Dendritic cell treated with granulocyte-macrophage colony-stimulating factor and Interleukin-4, amounts not matched to agents 40 ng/mL and 50 ng/mL, for 4 days (primary cell): Measurements from ENCODE around the gene MYBPC3.
A peak's percentile ranks its signal among the peaks of the same experiment; 100 is the strongest.

Source experiments
- H3K27ac Mint-ChIP-seq: one replicate; pipeline ENCODE4 v1.8.0; 2022; ENCODE audit warnings: mild to moderate bottlenecking, mixed read lengths
- H3K27me3 Mint-ChIP-seq: one replicate; pipeline ENCODE4 v1.8.0; 2022; ENCODE audit warnings: mild to moderate bottlenecking, mixed read lengths
- H3K36me3 Mint-ChIP-seq: one replicate; pipeline ENCODE4 v1.8.0; 2022; ENCODE audit warnings: low read depth, mixed read lengths
- H3K4me1 Mint-ChIP-seq: one replicate; pipeline ENCODE4 v1.8.0; 2022; ENCODE audit warnings: low read depth, mixed read lengths
- H3K4me3 Mint-ChIP-seq: one replicate; pipeline ENCODE4 v1.8.0; 2022; ENCODE audit warnings: mild to moderate bottlenecking, moderate library complexity, mixed read lengths
- H3K9me3 Mint-ChIP-seq: one replicate; pipeline ENCODE4 v1.8.0; 2022; ENCODE audit warnings: mixed read lengths
- intact Hi-C: fragments of 100-400 bp; cut with micrococcal nuclease; formaldehyde crosslinking; loops from one replicate; pipeline ENCODE4 v1.15.0; 2022

MYBPC3 gene

GRCh38 chr11:47357985-47358730 lies 5.7 kb upstream of the MYBPC3 start:
- intact Hi-C loops: no loop called here
- Mint-ChIP-seq H3K27me3 (no peaks in the 10 kb centered on the region), H3K9me3 (no peaks in the 10 kb centered on the region), H3K27ac (no peak overlapping the region), H3K36me3 (peaks cover 5% of the 10 kb centered on the region), H3K4me3 (no peak overlapping the region), H3K4me1 (peaks cover 12% of the 10 kb centered on the region)

- Mint-ChIP-seq H3K4me3 (no peak overlapping the region), H3K27ac (no peak overlapping the region), H3K4me1 (peaks cover 12% of the 10 kb centered on the region), H3K27me3 (no peaks in the 10 kb centered on the region), H3K36me3 (peaks cover 7% of the 10 kb centered on the region), H3K9me3 (no peaks in the 10 kb centered on the region)
- intact Hi-C loops: no loop called here
Measured at GRCh38 chr11:47356998-47357329, 4.5 kb upstream of the MYBPC3 start.

DNA sequence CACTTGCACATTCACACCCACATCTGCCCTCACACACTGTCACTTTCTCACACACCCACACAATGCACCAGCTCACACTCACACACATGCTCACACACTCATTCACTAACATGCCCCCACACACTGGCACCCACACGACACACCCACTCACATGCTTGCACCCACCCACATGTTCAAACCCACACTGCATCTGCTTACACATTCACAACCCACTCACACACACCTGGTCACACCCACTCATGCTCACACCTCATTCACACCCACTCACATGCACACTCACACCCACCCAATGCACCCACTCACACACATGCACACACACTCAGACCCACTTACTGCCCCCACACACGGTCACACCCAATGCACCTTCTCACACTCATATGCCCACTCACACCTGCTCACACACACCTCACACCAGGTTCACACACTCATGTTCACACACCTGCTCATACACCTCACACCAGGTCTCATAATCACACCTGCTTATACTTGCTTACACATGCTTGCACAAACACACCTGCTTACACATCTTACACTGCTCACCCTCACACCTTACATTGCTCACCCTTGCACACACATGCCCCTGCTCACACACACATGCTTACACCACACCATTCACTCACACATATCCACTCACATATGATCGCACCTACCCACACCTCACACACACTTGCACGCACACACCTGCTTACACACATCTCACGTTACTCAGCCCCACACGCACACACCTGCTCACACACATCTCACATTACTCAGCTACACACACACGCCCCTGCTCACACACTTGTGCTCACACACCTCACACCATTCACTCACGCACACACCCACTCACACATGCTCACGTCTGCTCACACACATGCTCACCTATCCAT lies 3.9 kb upstream of the MYBPC3 start:
- Mint-ChIP-seq H3K4me3 (no peak overlapping the region), H3K27ac (no peak overlapping the region), H3K36me3 (peaks cover 7% of the 10 kb centered on the region), H3K9me3 (no peaks in the 10 kb centered on the region), H3K4me1 (peaks cover 6% of the 10 kb centered on the region), H3K27me3 (no peaks in the 10 kb centered on the region)
- intact Hi-C loops: no loop called here

GRCh38 chr11:47355283-47356128 lies 3.0 kb upstream of the MYBPC3 start:
- no peaks in the 10 kb centered on the region for H3K9me3 Mint-ChIP-seq
- peaks cover 4% of the 10 kb centered on the region for H3K4me1 Mint-ChIP-seq
- no peak overlapping the region for H3K27ac Mint-ChIP-seq
- H3K4me3 Mint-ChIP-seq: no peak overlapping the region
- no peaks in the 10 kb centered on the region for H3K27me3 Mint-ChIP-seq
- peaks cover 13% of the 10 kb centered on the region for H3K36me3 Mint-ChIP-seq
- intact Hi-C loops: no loop called here

- no peaks in the 10 kb centered on the region for H3K9me3 Mint-ChIP-seq
- no peaks in the 10 kb centered on the region for H3K27me3 Mint-ChIP-seq
- peaks cover 4% of the 10 kb centered on the region for H3K4me1 Mint-ChIP-seq
- intact Hi-C loops: no loop called here
- no peak overlapping the region for H3K4me3 Mint-ChIP-seq
- no peak overlapping the region for H3K27ac Mint-ChIP-seq
- peaks cover 18% of the 10 kb centered on the region for H3K36me3 Mint-ChIP-seq
Measured at GRCh38 chr11:47354913-47355282, 2.4 kb upstream of the MYBPC3 start.

GRCh38 chr11:47353978-47354774 lies 1.7 kb upstream of the MYBPC3 start:
- H3K4me3 Mint-ChIP-seq: no peak overlapping the region
- no peak overlapping the region for H3K27ac Mint-ChIP-seq
- peaks cover 25% of the 10 kb centered on the region for H3K36me3 Mint-ChIP-seq

GRCh38 chr11:47351156-47352126 lies 1.1 kb downstream of the MYBPC3 start:
- Mint-ChIP-seq H3K27ac (peak overlapping the region; percentile 38), H3K4me1 (peaks cover 4% of the 10 kb centered on the region), H3K4me3 (no peak overlapping the region), H3K36me3 (peaks cover 47% of the 10 kb centered on the region), H3K27me3 (no peaks in the 10 kb centered on the region), H3K9me3 (no peaks in the 10 kb centered on the region)
- intact Hi-C loops: no loop called here

More at GRCh38 chr11:47353978-47354774, 1.7 kb upstream of the MYBPC3 start:
- no peaks in the 10 kb centered on the region for H3K27me3 Mint-ChIP-seq
- intact Hi-C loops: no loop called here
- no peaks in the 10 kb centered on the region for H3K9me3 Mint-ChIP-seq
- peaks cover 4% of the 10 kb centered on the region for H3K4me1 Mint-ChIP-seq

- H3K27me3 Mint-ChIP-seq: no peaks in the 10 kb centered on the region
- H3K4me1 Mint-ChIP-seq: peaks cover 4% of the 10 kb centered on the region
- intact Hi-C loops: no loop called here
- H3K27ac Mint-ChIP-seq: peak overlapping the region; percentile 38
- peaks cover 59% of the 10 kb centered on the region for H3K36me3 Mint-ChIP-seq
- H3K4me3 Mint-ChIP-seq: no peak overlapping the region
- H3K9me3 Mint-ChIP-seq: no peaks in the 10 kb centered on the region
Measured at GRCh38 chr11:47350315-47350714, 2.2 kb downstream of the MYBPC3 start.

DNA sequence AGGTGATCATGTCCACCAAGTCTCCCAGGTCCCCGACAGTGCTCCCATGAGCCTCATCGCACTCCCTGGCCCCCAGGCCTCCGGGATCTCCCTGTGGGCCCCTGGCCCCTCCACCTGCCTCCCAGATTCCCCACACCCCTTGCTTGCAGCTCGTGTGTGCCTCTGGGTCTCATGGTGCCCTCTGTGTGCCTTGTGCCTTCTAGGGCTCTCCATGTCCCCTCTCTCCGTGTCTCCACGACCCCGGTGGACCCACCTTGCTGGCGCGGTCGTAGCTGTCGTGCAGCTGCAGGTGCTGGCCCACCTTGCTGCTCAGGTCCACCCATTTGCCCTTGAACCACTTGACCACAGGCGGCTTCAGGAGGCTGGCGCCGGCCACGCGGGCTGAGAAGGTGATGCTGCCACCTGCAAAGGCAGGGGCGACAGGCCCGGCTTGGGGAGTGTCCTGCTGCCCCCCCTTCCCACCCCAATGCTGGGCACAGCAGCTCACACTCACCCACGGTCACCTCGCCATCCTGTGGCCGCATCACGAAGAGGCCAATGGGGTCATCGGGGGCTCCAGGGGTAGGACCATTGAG lies 2.9 kb downstream of the MYBPC3 start:
- Mint-ChIP-seq H3K36me3 (peaks cover 64% of the 10 kb centered on the region), H3K27me3 (no peaks in the 10 kb centered on the region), H3K4me1 (peaks cover 4% of the 10 kb centered on the region), H3K27ac (no peak overlapping the region), H3K9me3 (no peaks in the 10 kb centered on the region), H3K4me3 (no peak overlapping the region)
- intact Hi-C loops: no loop called here

DNA sequence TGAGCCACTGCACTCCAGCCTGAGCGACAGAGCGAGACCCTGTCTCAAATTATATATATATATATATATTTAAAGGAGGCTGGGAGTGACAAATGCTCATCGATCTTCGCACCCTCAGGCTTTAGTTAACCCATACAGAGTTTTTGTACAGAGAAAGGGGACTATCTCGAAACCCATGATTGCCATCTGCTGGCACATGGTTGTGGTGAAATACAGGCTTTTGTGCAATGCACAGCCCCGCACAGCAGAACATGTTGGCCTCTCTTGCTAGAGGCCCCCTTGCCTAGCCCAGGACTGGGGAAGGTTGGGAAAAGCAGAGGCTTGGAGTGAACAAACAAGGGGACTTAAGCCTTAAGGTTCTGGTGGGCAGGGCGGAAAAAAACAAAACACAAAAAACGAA lies 3.6 kb downstream of the MYBPC3 start:
- Mint-ChIP-seq H3K9me3 (no peaks in the 10 kb centered on the region), H3K4me1 (peaks cover 4% of the 10 kb centered on the region), H3K27me3 (no peaks in the 10 kb centered on the region), H3K36me3 (peaks cover 69% of the 10 kb centered on the region), H3K4me3 (no peak overlapping the region), H3K27ac (peak overlapping the region; percentile 42)
- intact Hi-C loops: no loop called here

- no peak overlapping the region for H3K27ac Mint-ChIP-seq
- H3K36me3 Mint-ChIP-seq: peaks cover 75% of the 10 kb centered on the region
- H3K9me3 Mint-ChIP-seq: no peaks in the 10 kb centered on the region
Measured at GRCh38 chr11:47348131-47348802, 4.2 kb downstream of the MYBPC3 start.

GRCh38 chr11:47347137-47347536 lies 5.4 kb downstream of the MYBPC3 start:
- no peak overlapping the region for H3K4me3 Mint-ChIP-seq
- H3K36me3 Mint-ChIP-seq: peaks cover 80% of the 10 kb centered on the region
- no peak overlapping the region for H3K27ac Mint-ChIP-seq
- intact Hi-C loops: no loop called here
- H3K9me3 Mint-ChIP-seq: no peaks in the 10 kb centered on the region
- peaks cover 4% of the 10 kb centered on the region for H3K4me1 Mint-ChIP-seq
- H3K27me3 Mint-ChIP-seq: no peaks in the 10 kb centered on the region

More at GRCh38 chr11:47348131-47348802, 4.2 kb downstream of the MYBPC3 start:
- intact Hi-C loops: no loop called here
- Mint-ChIP-seq H3K4me1 (peaks cover 4% of the 10 kb centered on the region), H3K4me3 (no peak overlapping the region), H3K27me3 (no peaks in the 10 kb centered on the region)
